ENCODE data around the gene OAF. TPM values are rescaled to one million over a fixed set of nuclear protein-coding genes. Genes with fewer than 3 reads are reported as not detected.

OAF gene
- total and polyA plus RNA-seq, 9 of the 15 experiments (the other 6 are each of a cell fraction or from before 2014, with no cell fraction given): 1.1 to 21.6 (median 7.5) TPM

DNA sequence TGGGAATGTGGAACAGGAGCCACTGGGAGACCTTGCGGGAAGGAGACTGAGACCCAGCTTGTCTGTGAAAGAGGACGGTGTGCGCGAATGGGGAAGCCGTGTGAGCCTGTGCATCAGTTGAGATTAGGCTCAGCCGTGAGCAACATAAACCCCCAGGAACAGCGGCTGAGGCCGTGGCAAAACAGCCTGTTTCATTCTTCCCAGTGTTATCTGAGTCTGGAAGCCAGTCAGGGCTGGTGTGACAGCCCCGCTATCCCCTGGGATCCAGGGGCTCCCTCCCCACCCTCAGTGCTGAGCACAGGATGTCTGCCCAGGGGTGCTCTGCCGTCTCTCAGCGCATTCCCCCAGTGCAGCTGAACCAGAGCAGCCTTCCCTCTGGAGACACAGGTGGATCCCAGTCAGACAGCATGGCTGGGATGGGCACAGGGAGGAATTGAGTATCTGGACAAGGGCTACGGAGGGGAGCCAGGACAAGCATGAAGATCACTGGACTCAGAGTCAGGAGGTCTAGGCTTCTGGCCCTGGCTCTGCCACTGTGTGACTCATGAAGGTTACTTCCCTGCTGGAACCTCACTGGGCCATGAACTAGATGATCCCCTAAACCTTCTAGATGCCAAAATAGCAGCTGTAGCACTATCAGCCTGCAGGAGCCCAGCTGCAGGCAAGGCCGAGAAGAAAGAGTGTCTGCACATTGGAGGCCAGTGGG lies 8.6 kb downstream of the OAF start:
- ATAC-seq: no peak
- peaks cover 10 to 12% of the 10 kb centered on the region in 2 experiments; a peak in 3 of 5 replicates for H3K4me1 ChIP-seq (replicated peaks in 1 of 2; ENCODE audit: control insufficient read depth in 2 of 2, insufficient read depth in 2 of 2, low read length in 2 of 2)

More for the DNA sequence above, 8.6 kb downstream of the OAF start:
- no peak overlapping the region for H3K4me3 ChIP-seq
- in situ Hi-C loops (cut with MboI): no loop called here
- ChIA-PET CTCF (ENCODE audit: low intra/inter-chr PET ratio) (no interaction called here), POLR2A (no interaction called here)
- FAIRE-seq: no peak
- no peak overlapping the region for H3K27ac ChIP-seq (ENCODE audit: extremely low read depth, low read depth, low read length)
- peak overlapping the region in 1 of 2 experiments; percentile 33; a peak in 1 of 4 replicates for H3K9ac ChIP-seq (ENCODE audit: insufficient read depth in 1 of 2, low read depth in 2 of 2, low read length in 2 of 2)
- H3K9me1 ChIP-seq (ENCODE audit: control insufficient read depth, insufficient read depth, low read length): peaks cover 3% of the 10 kb centered on the region
- H3K4me2 ChIP-seq (ENCODE audit: insufficient read depth, low read length): no peak overlapping the region
- intact Hi-C loops (cut with micrococcal nuclease): loop anchor here (10.0 kb wide), 1 partner anchor 865 kb away; no protein-coding TSS in a partner anchor
- H3K9me3 ChIP-seq (replicated peaks; ENCODE audit: control insufficient read depth, insufficient read depth, low read depth, low read length): no peaks in the 10 kb centered on the region
- H2AFZ ChIP-seq (ENCODE audit: low read depth, low read length): no peak overlapping the region
- BruUV-seq (replicated peaks): no TSS peak
- WGBS (ENCODE audit: insufficient coverage, low coverage, missing lambda C conversion rate): 55% methylated on average over 10 of the region's 13 CpGs
- H4K20me1 ChIP-seq (replicated peaks; ENCODE audit: control insufficient read depth, insufficient read depth, low read length): peaks cover 34% of the 10 kb centered on the region; the same call in 1 of the 2 replicates
- no peak for DNase-seq (ENCODE audit: extremely low read depth in 1 of 4, low spot score in 3 of 4)
- H3K27me3 ChIP-seq (ENCODE audit: control insufficient read depth in 2 of 2, insufficient read depth in 2 of 2, low read length in 2 of 2): no peaks in the 10 kb centered on the region; a peak in 1 of 5 replicates
- no peaks in the 10 kb centered on the region for H3K79me2 ChIP-seq (ENCODE audit: control insufficient read depth, insufficient read depth, low read length)
- H3K36me3 ChIP-seq (ENCODE audit: control insufficient read depth, insufficient read depth, low read length): 0 out of 3 replicates have a peak, but pooled peaks cover 2% of the 10 kb centered on the region
- TF ChIP-seq EHMT2 (IDR thresholded peaks at IDR 0.05) (no peak), HNRNPLL (IDR thresholded peaks at IDR 0.05; ENCODE audit: low read depth, low read length, poor library complexity, severe bottlenecking) (no peak), TOE1 (IDR thresholded peaks at IDR 0.05; ENCODE audit: borderline replicate concordance) (no peak), TOE1 (CRISPR knock-in tag; IDR thresholded peaks at IDR 0.05; ENCODE audit: borderline replicate concordance, low read depth) (no peak), DPF2 (IDR thresholded peaks at IDR 0.05) (no peak), ERF (CRISPR knock-in tag; IDR thresholded peaks at IDR 0.05) (no peak), ZNF354B (CRISPR knock-in tag; IDR thresholded peaks at IDR 0.05) (no peak), ZNF507 (tag; conservative IDR thresholded peaks at IDR 0.05) (no peak), ADNP (tag; IDR thresholded peaks at IDR 0.05) (no peak), NFIC (IDR thresholded peaks at IDR 0.05) (no peak), RUNX1 (IDR thresholded peaks at IDR 0.05; ENCODE audit: low read depth) (no peak), SMARCB1 (IDR thresholded peaks at IDR 0.05; ENCODE audit: insufficient read length, low read depth) (no peak), PHTF2 (CRISPR knock-in tag; IDR thresholded peaks at IDR 0.05) (no peak), FOXJ3 (CRISPR knock-in tag; IDR thresholded peaks at IDR 0.05) (no peak), PHF20 (IDR thresholded peaks at IDR 0.05; ENCODE audit: partially characterized antibody) (no peak), HDAC2 (IDR thresholded peaks at IDR 0.05) (no peak)
- TF ChIP-seq, protein P1, sequence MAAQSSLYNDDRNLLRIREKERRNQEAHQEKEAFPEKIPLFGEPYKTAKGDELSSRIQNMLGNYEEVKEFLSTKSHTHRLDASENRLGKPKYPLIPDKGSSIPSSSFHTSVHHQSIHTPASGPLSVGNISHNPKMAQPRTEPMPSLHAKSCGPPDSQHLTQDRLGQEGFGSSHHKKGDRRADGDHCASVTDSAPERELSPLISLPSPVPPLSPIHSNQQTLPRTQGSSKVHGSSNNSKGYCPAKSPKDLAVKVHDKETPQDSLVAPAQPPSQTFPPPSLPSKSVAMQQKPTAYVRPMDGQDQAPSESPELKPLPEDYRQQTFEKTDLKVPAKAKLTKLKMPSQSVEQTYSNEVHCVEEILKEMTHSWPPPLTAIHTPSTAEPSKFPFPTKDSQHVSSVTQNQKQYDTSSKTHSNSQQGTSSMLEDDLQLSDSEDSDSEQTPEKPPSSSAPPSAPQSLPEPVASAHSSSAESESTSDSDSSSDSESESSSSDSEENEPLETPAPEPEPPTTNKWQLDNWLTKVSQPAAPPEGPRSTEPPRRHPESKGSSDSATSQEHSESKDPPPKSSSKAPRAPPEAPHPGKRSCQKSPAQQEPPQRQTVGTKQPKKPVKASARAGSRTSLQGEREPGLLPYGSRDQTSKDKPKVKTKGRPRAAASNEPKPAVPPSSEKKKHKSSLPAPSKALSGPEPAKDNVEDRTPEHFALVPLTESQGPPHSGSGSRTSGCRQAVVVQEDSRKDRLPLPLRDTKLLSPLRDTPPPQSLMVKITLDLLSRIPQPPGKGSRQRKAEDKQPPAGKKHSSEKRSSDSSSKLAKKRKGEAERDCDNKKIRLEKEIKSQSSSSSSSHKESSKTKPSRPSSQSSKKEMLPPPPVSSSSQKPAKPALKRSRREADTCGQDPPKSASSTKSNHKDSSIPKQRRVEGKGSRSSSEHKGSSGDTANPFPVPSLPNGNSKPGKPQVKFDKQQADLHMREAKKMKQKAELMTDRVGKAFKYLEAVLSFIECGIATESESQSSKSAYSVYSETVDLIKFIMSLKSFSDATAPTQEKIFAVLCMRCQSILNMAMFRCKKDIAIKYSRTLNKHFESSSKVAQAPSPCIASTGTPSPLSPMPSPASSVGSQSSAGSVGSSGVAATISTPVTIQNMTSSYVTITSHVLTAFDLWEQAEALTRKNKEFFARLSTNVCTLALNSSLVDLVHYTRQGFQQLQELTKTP (IDR thresholded peaks at IDR 0.05; ENCODE audit: low read depth in 1 of 2, partially characterized antibody in 2 of 2): no peak

All from K562 (cell line).